GM23338 (cell line): ENCODE results near the gene ZFP36. TPM values are rescaled to one million over a fixed set of nuclear protein-coding genes. Genes with fewer than 3 reads are reported as not detected.

ENCODE experiments used
- ATAC-seq: fragments of 200-7000 bp; cut with Tn5 transposase; 3 replicates; pipeline ENCODE4 v1.9.1; 2020
- DNase-seq: peaks from one replicate; pipeline ENCODE4 v3.0.0-alpha.2; 2015; ENCODE audit warnings: low spot score
- H2AFZ ChIP-seq: fragments of 200-600 bp; sonication (generic); 2 replicates; pipeline ENCODE4 v1.8.0; 2016; ENCODE audit warnings: antibody characterized with exemption, mild to moderate bottlenecking, moderate library complexity
- H3F3A ChIP-seq: fragments of 200-600 bp; sonication (generic); replicated peaks from 2 replicates; pipeline ENCODE4 v1.8.0; 2017; ENCODE audit warnings: antibody characterized with exemption, mixed run types, low read depth
- H3K27ac ChIP-seq: fragments of 200-600 bp; sonication (generic); 2 replicates; pipeline ENCODE4 v1.6.1; 2016; ENCODE audit warnings: low read depth
- H3K27me3 ChIP-seq: fragments of 200-600 bp; sonication (generic); 2 replicates; pipeline ENCODE4 v1.8.0; 2016; ENCODE audit warnings: mild to moderate bottlenecking, mixed run types, moderate library complexity; ENCODE audit not compliant: insufficient read depth
- H3K36me3 ChIP-seq: fragments of 200-600 bp; sonication (generic); 2 replicates; pipeline ENCODE4 v1.8.0; 2016; ENCODE audit warnings: mild to moderate bottlenecking; ENCODE audit not compliant: insufficient read depth
- H3K4me1 ChIP-seq: fragments of 200-600 bp; sonication (generic); 2 replicates; pipeline ENCODE4 v1.8.0; 2016; ENCODE audit warnings: mild to moderate bottlenecking, moderate library complexity; ENCODE audit not compliant: insufficient read depth
- H3K4me2 ChIP-seq: fragments of 200-600 bp; sonication (generic); 2 replicates; pipeline ENCODE4 v1.7.1; 2017; ENCODE audit warnings: mixed run types
- H3K4me3 ChIP-seq: fragments of 200-600 bp; sonication (generic); 2 replicates; pipeline ENCODE4 v1.6.1; 2016; ENCODE audit warnings: mixed run types
- H3K79me2 ChIP-seq: fragments of 200-600 bp; sonication (generic); replicated peaks from 2 replicates; pipeline ENCODE4 v1.8.0; 2017; ENCODE audit warnings: mild to moderate bottlenecking; ENCODE audit not compliant: insufficient read depth
- H3K9me2 ChIP-seq: fragments of 200-600 bp; sonication (generic); 2 replicates; pipeline ENCODE4 v1.8.0; 2017; ENCODE audit not compliant: insufficient read depth
- H4K20me1 ChIP-seq: fragments of 200-600 bp; sonication (generic); replicated peaks from 2 replicates; pipeline ENCODE4 v1.8.0; 2017; ENCODE audit warnings: mild to moderate bottlenecking; ENCODE audit not compliant: insufficient read depth
- H3K27ac Mint-ChIP-seq: 2 replicates; pipeline ENCODE4 v1.8.0; 2020; ENCODE audit warnings: inconsistent platforms, mild to moderate bottlenecking, moderate library complexity, mixed read lengths
- H3K27me3 Mint-ChIP-seq: 3 replicates; pipeline ENCODE4 v1.8.0; 2022; ENCODE audit warnings: low read depth, mild to moderate bottlenecking, moderate library complexity, mixed read lengths, inconsistent platforms; ENCODE audit not compliant: insufficient read depth, poor library complexity
- H3K36me3 Mint-ChIP-seq: 3 replicates; pipeline ENCODE4 v1.8.0; 2021; ENCODE audit warnings: low read depth, mild to moderate bottlenecking, inconsistent platforms, moderate library complexity, mixed read lengths
- H3K4me1 Mint-ChIP-seq: 3 replicates; pipeline ENCODE4 v1.8.0; 2020; ENCODE audit warnings: mild to moderate bottlenecking, inconsistent platforms, mixed read lengths
- H3K4me3 Mint-ChIP-seq: 3 replicates; pipeline ENCODE4 v1.8.0; 2021; ENCODE audit warnings: moderate library complexity, mild to moderate bottlenecking, inconsistent platforms, mixed read lengths
- H3K9me3 Mint-ChIP-seq: 3 replicates; pipeline ENCODE4 v1.8.0; 2020; ENCODE audit warnings: moderate library complexity, mild to moderate bottlenecking, inconsistent platforms, mixed read lengths
- EZH2 ChIP-seq: fragments of 200-600 bp; sonication (generic); IDR thresholded peaks from one replicate; pipeline ENCODE4 v1.8.0; 2017; ENCODE audit warnings: antibody characterized with exemption, mild to moderate bottlenecking, low read depth; ENCODE audit not compliant: unreplicated experiment
- EZH2phosphoT487 ChIP-seq: fragments of 200-600 bp; sonication (generic); IDR thresholded peaks from one replicate; pipeline ENCODE4 v1.8.1; 2018; ENCODE audit warnings: antibody characterized with exemption; ENCODE audit not compliant: unreplicated experiment
- JUNB ChIP-seq: IDR thresholded peaks from one replicate; pipeline ENCODE4 v1.6.1; 2016; ENCODE audit warnings: antibody characterized with exemption; ENCODE audit not compliant: unreplicated experiment
- POLR2AphosphoS5 ChIP-seq: IDR thresholded peaks from 2 replicates; pipeline ENCODE4 v1.6.1; 2016; ENCODE audit warnings: antibody characterized with exemption, low read depth
- ZNF114 ChIP-seq: fragments of 250-450 bp; sonication (Bioruptor Pico); IDR thresholded peaks from 2 replicates; pipeline ENCODE4 v1.5.0; 2020; ENCODE audit warnings: mild to moderate bottlenecking, moderate library complexity
- ZNF462 ChIP-seq: fragments of 250-450 bp; sonication (Bioruptor Pico); IDR thresholded peaks from 2 replicates; pipeline ENCODE4 v1.5.0; 2020; ENCODE audit warnings: mild to moderate bottlenecking, moderate library complexity
- polyA plus RNA-seq: library from polyadenylated mRNA; unstranded; fragments of >200 nt; fragmentation: Nextera tagmentation; extraction: Ambion mirVana; gene quantifications from 2 replicates; pipeline ENCODE4 v1.2.1, GENCODE V29; 2016
- total RNA-seq: library from RNA; depleted of rRNA; stranded (reverse); fragments of >200 nt; shearing (Covaris generic); gene quantifications from 2 replicates; pipeline ENCODE4 v1.2.3, GENCODE V29; 2014
- TF ChIP-seq, protein P1 (sequence below), 2 experiments: fragments of 200-600 bp in 1 of 2; sonication (generic) in 1 of 2; conservative IDR thresholded peaks; 2 replicates each; pipeline versions ENCODE4 v1.5.1 to v1.6.1; 2016 to 2017; ENCODE audit warnings: antibody characterized with exemption in 2 of 2, low read depth in 2 of 2, mild to moderate bottlenecking in 2 of 2, moderate library complexity in 1 of 2
- TF ChIP-seq, protein P2 (sequence below): IDR thresholded peaks from 2 replicates; pipeline ENCODE4 v1.6.1; 2016; ENCODE audit warnings: antibody characterized with exemption

ZFP36 gene
- total and polyA plus RNA-seq, 2 experiments from 2014 or later: 9.5 to 27.5 TPM

DNA sequence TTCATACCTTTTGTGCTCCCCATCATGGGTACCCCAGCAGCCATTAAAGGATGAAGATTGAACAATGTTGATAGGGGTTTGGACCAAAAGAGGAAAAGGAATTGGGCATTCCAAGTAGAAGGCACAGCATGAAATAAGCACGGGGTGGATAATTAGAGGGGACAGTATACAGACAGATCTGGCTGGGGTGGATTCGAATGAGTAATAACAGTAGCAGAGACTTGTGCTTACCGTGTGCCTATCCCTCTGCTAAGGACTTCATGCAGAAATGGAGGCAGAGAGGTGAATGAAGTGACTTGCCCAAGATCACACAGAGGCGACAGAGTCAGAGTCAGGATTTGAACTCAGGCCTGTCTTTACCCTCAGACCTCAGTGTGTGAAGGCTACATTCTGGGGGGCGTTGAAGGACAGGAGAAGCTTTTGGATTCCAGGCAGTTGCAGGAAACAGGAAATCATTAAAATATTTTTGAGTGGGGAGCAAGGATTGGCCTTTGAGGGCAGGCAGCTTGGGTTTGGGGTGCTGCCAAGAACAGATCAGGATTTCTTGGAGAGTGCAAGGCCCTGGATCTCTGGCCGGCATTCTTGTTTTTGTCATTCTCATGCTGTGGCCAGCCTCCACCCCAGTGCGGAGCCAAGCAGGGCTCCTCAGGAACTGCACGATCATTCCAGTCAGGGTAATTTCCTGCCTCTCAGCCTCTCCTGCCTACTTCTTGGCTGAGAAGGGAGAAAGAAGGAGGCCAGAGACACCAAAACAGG is 34.4 kb upstream of the ZFP36 start (continued):
- TF ChIP-seq ZNF462 (CRISPR knock-in tag) (no peak), EZH2 (no peak), JUNB (no peak), EZH2phosphoT487 (no peak), POLR2AphosphoS5 (no peak)
- TF ChIP-seq, protein P1, sequence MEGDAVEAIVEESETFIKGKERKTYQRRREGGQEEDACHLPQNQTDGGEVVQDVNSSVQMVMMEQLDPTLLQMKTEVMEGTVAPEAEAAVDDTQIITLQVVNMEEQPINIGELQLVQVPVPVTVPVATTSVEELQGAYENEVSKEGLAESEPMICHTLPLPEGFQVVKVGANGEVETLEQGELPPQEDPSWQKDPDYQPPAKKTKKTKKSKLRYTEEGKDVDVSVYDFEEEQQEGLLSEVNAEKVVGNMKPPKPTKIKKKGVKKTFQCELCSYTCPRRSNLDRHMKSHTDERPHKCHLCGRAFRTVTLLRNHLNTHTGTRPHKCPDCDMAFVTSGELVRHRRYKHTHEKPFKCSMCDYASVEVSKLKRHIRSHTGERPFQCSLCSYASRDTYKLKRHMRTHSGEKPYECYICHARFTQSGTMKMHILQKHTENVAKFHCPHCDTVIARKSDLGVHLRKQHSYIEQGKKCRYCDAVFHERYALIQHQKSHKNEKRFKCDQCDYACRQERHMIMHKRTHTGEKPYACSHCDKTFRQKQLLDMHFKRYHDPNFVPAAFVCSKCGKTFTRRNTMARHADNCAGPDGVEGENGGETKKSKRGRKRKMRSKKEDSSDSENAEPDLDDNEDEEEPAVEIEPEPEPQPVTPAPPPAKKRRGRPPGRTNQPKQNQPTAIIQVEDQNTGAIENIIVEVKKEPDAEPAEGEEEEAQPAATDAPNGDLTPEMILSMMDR (conservative IDR thresholded peaks at IDR 0.05; ENCODE audit: low read depth in 2 of 2): no peak

DNA sequence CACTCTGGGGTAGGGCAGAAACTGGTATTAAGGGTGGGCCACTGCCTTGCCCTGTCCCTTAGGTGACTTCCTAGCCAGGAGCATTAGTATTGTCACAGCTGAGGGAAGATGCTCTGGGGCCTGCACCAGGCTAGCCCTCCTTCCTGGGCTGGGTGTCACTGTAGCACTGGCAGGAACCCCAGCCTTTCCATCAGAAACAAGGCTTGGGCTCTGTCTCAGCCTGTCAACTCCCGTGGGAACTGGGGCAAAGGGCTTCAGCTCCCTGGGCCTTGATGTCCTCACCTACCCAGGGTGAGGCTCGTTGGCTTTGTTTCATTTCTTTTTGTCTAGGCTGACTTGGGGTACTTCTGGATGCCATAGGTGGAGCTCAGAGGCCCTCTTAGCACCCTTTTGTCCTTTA is 33.7 kb upstream of the ZFP36 start:
- no peaks in the 10 kb centered on the region for H3K4me1 ChIP-seq
- H3K27ac Mint-ChIP-seq: no peak overlapping the region
- DNase-seq: no peak
- H3K27ac ChIP-seq: no peak overlapping the region
- ATAC-seq: no peak
- no peaks in the 10 kb centered on the region for H3K79me2 ChIP-seq
- no peaks in the 10 kb centered on the region for H3K4me1 Mint-ChIP-seq
- peaks cover 10% of the 10 kb centered on the region for H4K20me1 ChIP-seq
- H3K36me3 Mint-ChIP-seq: peaks cover 65% of the 10 kb centered on the region
- H3K4me2 ChIP-seq: no peak overlapping the region
- H3K9me3 Mint-ChIP-seq: no peaks in the 10 kb centered on the region; the same call in 2 of the 3 replicates
- peaks cover 14% of the 10 kb centered on the region for H3K36me3 ChIP-seq
- H3K4me3 ChIP-seq: no peak overlapping the region
- no peak overlapping the region for H3K4me3 Mint-ChIP-seq
- H3K27me3 ChIP-seq: no peaks in the 10 kb centered on the region
- H2AFZ ChIP-seq: no peak overlapping the region
- 0 out of 2 replicates have a peak, but pooled peaks cover 5% of the 10 kb centered on the region for H3F3A ChIP-seq
- peaks cover 2% of the 10 kb centered on the region for H3K27me3 Mint-ChIP-seq
- H3K9me2 ChIP-seq: no peaks in the 10 kb centered on the region
- TF ChIP-seq, protein P2, sequence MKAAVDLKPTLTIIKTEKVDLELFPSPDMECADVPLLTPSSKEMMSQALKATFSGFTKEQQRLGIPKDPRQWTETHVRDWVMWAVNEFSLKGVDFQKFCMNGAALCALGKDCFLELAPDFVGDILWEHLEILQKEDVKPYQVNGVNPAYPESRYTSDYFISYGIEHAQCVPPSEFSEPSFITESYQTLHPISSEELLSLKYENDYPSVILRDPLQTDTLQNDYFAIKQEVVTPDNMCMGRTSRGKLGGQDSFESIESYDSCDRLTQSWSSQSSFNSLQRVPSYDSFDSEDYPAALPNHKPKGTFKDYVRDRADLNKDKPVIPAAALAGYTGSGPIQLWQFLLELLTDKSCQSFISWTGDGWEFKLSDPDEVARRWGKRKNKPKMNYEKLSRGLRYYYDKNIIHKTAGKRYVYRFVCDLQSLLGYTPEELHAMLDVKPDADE: no peak
- TF ChIP-seq ZNF114 (no peak), POLR2AphosphoS5 (no peak)
- TF ChIP-seq, protein P1 (conservative IDR thresholded peaks at IDR 0.05; ENCODE audit: low read depth in 2 of 2): no peak
